Body of pancreas (tissue), 4 donors: Measurements from ENCODE around the gene CLEC4G. TPM values are rescaled to one million over a fixed set of nuclear protein-coding genes. Genes with fewer than 3 reads are reported as not detected.
"Not testable (repeated sequence)": the region's sequence is repeated elsewhere in the genome, so short reads cannot be mapped to it uniquely, and the experiment has no call there.

Experiments used
- ATAC-seq: fragments of 150-250 bp; one replicate; pipeline ENCODE4 v1.9.1; 2016
- DNase-seq, 4 donors: peaks; one replicate each; pipeline ENCODE4 v3.0.0-alpha.2; 2019
- H3K27ac ChIP-seq, 4 donors: fragments of 200-600 bp; sonication (generic); 1 replicate in 3 of 4; 2 replicates in 1 of 4; pipeline versions ENCODE4 v1.5.1 to v1.6.1; 2016 to 2019; ENCODE audit warnings: mild to moderate bottlenecking in 1 of 4, mixed read lengths in 1 of 4, moderate library complexity in 1 of 4
- H3K27me3 ChIP-seq, 2 donors: fragments of 200-600 bp; sonication (generic); one replicate each; pipeline ENCODE4 v1.6.0; 2016; ENCODE audit warnings: mild to moderate bottlenecking in 1 of 2
- H3K36me3 ChIP-seq, 2 donors: fragments of 200-600 bp; sonication (generic); replicated peaks in 1 of 2; 2 replicates each; pipeline ENCODE4 v1.5.1; 2016; ENCODE audit warnings: low read depth in 2 of 2; ENCODE audit not compliant: insufficient read depth in 1 of 2
- H3K4me1 ChIP-seq: fragments of 200-600 bp; sonication (generic); one replicate; pipeline ENCODE4 v1.6.0; 2016
- H3K4me3 ChIP-seq, 2 donors: fragments of 200-600 bp; sonication (generic); 1 replicate in 1 of 2; 2 replicates in 1 of 2; pipeline ENCODE4 v1.5.1; 2016 to 2019
- H3K9me3 ChIP-seq, 3 donors: fragments of 200-600 bp; sonication (generic); 1 replicate in 2 of 3; 2 replicates in 1 of 3; pipeline ENCODE4 v1.5.1; 2016
- POLR2A ChIP-seq, 3 donors: fragments of 450-650 bp; IDR thresholded peaks; one replicate each; pipeline ENCODE4 v1.6.1; 2016; ENCODE audit warnings: antibody characterized with exemption in 3 of 3, mild to moderate bottlenecking in 2 of 3
- WGBS, 2 donors: methylation state at CpG; one replicate each; pipeline ENCODE4 v1.1.5; 2017; 5-methylcytosine and 5-hydroxymethylcytosine counted together
- intact Hi-C: fragments of 100-400 bp; cut with DNase I; formaldehyde crosslinking; loops from one replicate; pipeline ENCODE4 v1.15.1; 2023
- total RNA-seq, 2 donors: library from RNA; depleted of rRNA; stranded (reverse); fragments of >200 nt; gene quantifications; one replicate each; pipeline ENCODE4 v1.1.0, GENCODE V29; 2016
- TF ChIP-seq, protein P1 (sequence below), 7 experiments: fragments of 450-650 bp in 4 of 7; fragments of 200-600 bp in 3 of 7; sonication (generic) in 3 of 7; IDR thresholded peaks; one replicate each; pipeline ENCODE4 v1.5.1; 2016 to 2019; ENCODE audit warnings: antibody characterized with exemption in 7 of 7

The CLEC4G gene
- total RNA-seq, 2 donors from 2014 or later, result 0.52 to 6.6 TPM

DNA sequence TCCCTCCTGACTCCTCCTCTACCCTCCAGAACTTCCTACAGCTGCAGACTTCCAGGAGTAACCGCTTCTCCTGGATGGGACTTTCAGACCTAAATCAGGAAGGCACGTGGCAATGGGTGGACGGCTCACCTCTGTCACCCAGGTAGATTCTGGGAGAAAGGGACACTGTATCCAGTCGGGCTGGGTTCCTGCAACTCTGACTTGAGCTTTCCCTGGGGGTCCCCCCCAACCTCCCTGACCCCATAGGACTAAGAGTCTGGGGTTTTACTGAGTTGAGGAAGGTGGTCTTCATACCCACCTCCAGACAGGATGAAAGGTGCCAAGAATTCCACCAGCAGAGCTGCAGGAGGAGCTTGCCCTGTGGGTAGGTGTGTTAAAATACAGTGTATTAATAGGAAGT lies 35.6 kb upstream of the CLEC4G start:
- Histone ChIP-seq H3K36me3 (no peaks in the 10 kb centered on the region), H3K4me3 (no peak overlapping the region), H3K27me3 (no peaks in the 10 kb centered on the region), H3K9me3 (no peaks in the 10 kb centered on the region), H3K27ac (no peak overlapping the region), H3K4me1 (no peaks in the 10 kb centered on the region)
- no peak for TF ChIP-seq POLR2A (IDR thresholded peaks at IDR 0.05)
- TF ChIP-seq, protein P1, sequence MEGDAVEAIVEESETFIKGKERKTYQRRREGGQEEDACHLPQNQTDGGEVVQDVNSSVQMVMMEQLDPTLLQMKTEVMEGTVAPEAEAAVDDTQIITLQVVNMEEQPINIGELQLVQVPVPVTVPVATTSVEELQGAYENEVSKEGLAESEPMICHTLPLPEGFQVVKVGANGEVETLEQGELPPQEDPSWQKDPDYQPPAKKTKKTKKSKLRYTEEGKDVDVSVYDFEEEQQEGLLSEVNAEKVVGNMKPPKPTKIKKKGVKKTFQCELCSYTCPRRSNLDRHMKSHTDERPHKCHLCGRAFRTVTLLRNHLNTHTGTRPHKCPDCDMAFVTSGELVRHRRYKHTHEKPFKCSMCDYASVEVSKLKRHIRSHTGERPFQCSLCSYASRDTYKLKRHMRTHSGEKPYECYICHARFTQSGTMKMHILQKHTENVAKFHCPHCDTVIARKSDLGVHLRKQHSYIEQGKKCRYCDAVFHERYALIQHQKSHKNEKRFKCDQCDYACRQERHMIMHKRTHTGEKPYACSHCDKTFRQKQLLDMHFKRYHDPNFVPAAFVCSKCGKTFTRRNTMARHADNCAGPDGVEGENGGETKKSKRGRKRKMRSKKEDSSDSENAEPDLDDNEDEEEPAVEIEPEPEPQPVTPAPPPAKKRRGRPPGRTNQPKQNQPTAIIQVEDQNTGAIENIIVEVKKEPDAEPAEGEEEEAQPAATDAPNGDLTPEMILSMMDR (IDR thresholded peaks at IDR 0.05), result no peak
- WGBS, 2 donors, result 42 to 71% methylated on average over 3 to 4 of the region's 4 CpGs
- DNase-seq (no peak), ATAC-seq (no peak)
- intact Hi-C loops, result no loop called here

DNA sequence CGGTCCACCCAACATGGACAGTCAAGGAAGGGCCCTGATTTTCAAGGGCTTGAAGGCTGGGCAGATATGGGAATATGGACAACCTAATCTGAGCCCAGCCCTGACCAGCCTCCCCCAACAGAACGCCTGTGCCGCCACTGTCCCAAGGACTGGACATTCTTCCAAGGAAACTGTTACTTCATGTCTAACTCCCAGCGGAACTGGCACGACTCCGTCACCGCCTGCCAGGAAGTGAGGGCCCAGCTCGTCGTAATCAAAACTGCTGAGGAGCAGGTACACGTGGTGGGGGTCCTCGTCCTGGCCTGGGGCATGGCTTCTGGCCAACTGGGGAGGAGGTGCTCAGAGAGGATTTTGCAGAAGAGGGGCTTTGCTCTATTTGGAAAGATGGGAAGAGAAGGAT lies 34.6 kb upstream of the CLEC4G start:
- intact Hi-C loops, result no loop called here
- Histone ChIP-seq H3K36me3 (no peaks in the 10 kb centered on the region), H3K4me1 (no peaks in the 10 kb centered on the region), H3K27ac (no peak overlapping the region), H3K9me3 (no peaks in the 10 kb centered on the region), H3K4me3 (no peak overlapping the region), H3K27me3 (no peaks in the 10 kb centered on the region)
- ATAC-seq (no peak), DNase-seq (no peak)
- 58 to 60% methylated on average over 8 to 11 of the region's 11 CpGs for WGBS, 2 donors
- TF ChIP-seq, protein P1 (IDR thresholded peaks at IDR 0.05), result no peak
- no peak for TF ChIP-seq POLR2A (IDR thresholded peaks at IDR 0.05)

DNA sequence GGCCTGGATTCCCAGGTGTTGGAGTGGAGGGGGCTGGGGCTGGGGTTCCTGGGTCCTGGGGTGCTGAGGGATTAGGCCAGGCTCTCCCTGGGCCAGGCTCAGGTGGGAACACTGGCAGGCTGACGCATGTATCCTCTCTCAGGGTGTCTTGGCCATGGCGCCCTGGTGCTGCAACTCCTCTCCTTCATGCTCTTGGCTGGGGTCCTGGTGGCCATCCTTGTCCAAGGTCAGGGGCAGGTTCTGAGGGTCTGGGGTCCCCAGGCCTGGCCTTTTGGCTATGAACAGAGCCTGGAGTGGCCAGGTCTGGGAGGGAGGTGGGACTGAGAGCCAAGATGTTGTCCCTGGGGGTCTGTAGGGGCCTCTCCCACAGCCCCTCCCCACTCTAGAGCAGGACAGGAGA lies 33.1 kb upstream of the CLEC4G start:
- H3K4me1 ChIP-seq, ATAC-seq, H3K9me3 ChIP-seq, intact Hi-C loops, DNase-seq, H3K27ac ChIP-seq, H3K27me3 ChIP-seq, H3K36me3 ChIP-seq, H3K4me3 ChIP-seq: not testable (repeated sequence)
- 85% methylated on average over 2 of the region's 2 CpGs; no CpG with 5 or more reads in 1 of the 2 donors for WGBS, 2 donors

DNA sequence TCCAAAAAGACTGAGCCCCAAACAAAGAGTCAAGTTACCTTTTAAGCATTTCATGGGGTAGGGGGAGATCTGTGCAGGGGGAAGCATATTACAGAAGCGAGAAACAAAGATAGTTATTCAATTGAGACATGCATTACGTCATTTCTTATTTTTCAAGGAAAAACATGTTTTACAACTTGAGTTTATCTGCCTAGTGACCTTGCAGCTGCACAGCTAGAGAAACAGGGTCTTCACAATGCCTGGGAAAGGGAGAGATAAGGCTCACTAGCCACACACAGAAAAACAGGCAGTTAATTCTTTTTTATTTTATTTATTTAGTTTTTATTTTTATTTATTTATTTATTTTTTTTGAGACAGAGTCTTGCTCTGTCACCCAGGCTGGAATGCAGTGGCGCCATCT lies 32.2 kb upstream of the CLEC4G start:
- 51 to 55% methylated on average over 3 of the region's 3 CpGs for WGBS, 2 donors
- H3K4me1 ChIP-seq, H3K9me3 ChIP-seq, H3K27ac ChIP-seq, H3K27me3 ChIP-seq, DNase-seq, intact Hi-C loops, ATAC-seq, H3K4me3 ChIP-seq, H3K36me3 ChIP-seq: not testable (repeated sequence)

DNA sequence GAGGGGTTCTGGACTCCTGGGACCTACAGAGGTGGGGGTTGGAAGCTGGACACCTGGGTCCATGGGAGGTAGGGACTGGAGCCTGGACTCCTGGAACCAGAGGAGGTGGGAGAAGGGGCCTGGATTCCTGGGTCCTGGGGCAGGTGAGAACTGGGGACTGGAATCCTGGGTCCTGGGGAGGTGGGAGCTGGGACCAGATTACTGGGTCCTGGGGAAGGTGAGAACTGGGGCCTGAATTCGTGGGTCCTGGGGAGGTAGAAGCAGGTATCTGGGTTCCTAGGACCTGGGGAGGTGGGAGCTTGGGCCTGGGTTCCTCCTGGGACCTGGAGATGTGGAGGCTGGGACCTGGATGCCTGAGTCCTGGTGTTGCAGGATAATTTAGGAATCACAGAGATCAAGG lies 31.8 kb upstream of the CLEC4G start:
- intact Hi-C loops, result no loop called here
- no peaks in the 10 kb centered on the region for H3K9me3 ChIP-seq
- TF ChIP-seq, protein P1 (IDR thresholded peaks at IDR 0.05), result no peak
- TF ChIP-seq POLR2A (IDR thresholded peaks at IDR 0.05), result no peak
- WGBS, 2 donors, result 25 to 50% methylated on average over 1 of the region's 1 CpG
- H3K4me1 ChIP-seq, result no peaks in the 10 kb centered on the region
- ATAC-seq, result no peak
- H3K4me3 ChIP-seq, result no peak overlapping the region
- H3K27ac ChIP-seq, result no peak overlapping the region
- DNase-seq, result no peak
- H3K27me3 ChIP-seq, result no peaks in the 10 kb centered on the region
- no peaks in the 10 kb centered on the region for H3K36me3 ChIP-seq

DNA sequence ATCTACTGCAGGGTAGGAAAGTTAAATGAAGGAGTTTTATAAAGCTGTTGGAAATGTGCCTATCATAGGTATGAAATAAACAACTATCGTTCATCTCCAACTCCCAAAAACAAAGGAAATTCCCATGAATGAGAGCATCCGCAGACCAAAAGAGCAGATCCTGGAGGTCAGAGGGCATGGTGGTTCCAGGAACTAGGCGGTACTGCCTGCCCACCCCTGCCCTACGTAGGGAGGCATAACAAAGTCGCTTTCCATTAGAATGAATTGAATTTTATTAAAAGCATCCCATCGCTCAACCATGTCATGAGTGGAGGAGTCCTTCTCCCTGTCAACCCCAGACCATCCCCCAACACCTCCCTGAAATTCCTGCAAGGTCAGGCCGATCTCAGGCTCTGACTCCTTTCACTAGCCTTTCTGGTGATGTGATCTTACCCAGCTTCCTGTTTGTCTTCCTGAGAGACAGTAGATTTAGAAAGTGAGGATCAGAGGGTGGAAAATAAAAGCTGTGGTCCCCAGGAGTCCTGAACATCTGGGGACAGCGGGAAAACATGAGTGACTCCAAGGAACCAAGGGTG lies 30.9 kb upstream of the CLEC4G start, which contains the start of gene CLEC4M:
CLEC4M (plus strand) TSS at position 525 of the 575 bp plus-strand sequence; CDS start at position 549, 24 bp downstream.
- H3K4me3 ChIP-seq, result no peak within 1 kb of the TSS
- no peak for ATAC-seq
- H3K27ac ChIP-seq, result no peak within 1 kb of the TSS
- WGBS, 2 donors, result 75 to 83% methylated on average over 8 of the region's 8 CpGs
- no peaks in the 10 kb centered on the region for H3K9me3 ChIP-seq
- no peaks in the 10 kb centered on the region for H3K36me3 ChIP-seq
- TF ChIP-seq POLR2A (IDR thresholded peaks at IDR 0.05), result no peak
- TF ChIP-seq, protein P1 (IDR thresholded peaks at IDR 0.05), result no peak
- H3K27me3 ChIP-seq, result no peaks in the 10 kb centered on the region
- no peak for DNase-seq
- no peaks in the 10 kb centered on the region for H3K4me1 ChIP-seq
- intact Hi-C loops, result no loop called here
